Cardiac atrium fibroblast (primary cell): ENCODE data around the gene CSK. TPM values are rescaled to one million over a fixed set of nuclear protein-coding genes. Genes with fewer than 3 reads are reported as not detected.

Source experiments
- total RNA-seq: library from RNA; depleted of rRNA; stranded (reverse); fragments of >200 nt; gene quantifications from 2 replicates; pipeline ENCODE4 v1.2.3, GENCODE V29; 2015

CSK gene
- 9.9 and 24.5 TPM in 2 replicates for total RNA-seq

DNA sequence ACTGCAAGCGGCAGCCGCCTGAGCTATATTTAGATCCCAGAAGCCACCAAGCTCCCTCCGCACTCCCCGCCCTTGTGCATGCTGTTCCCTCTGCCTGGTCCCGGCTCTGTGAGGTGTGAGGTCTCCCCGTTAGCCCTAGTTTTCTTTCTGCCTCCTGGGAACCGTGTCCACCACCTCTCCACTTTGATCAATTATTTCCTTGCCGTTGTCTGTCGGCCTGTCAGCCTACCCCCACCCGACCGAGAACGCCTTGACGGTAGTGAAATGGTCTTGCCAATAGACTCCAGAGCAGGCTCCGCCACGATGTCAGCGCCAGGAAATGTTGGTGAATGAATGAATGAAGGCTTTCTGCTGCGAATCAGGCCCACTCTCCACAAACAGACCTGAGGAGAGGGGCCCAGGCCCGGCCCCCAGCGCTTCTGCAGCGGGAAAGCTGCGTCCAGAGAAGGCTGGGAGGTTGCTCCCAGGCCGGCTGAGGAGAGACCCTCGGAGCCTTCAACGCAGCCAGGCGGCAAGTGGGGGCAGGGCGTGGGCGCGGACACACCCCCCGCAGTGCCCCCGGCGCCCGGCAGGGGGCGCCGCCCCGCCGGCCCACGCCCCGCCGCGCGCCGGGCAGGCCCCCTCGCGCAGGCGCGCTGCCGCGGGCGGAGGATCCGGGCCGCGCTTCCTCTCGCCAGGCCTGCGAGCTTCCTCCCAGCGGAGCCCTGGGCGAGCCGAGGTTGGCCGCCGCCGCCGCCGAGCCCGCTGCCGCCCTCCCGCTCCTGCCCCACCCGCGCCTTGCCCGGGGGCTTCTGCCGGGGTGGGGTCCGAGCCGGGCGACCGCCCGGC is at the start of gene CSK:
Gene CSK, plus strand, starts transcription at position 650 of the 828 bp plus-strand sequence. CDS start 16,218 bp downstream, outside the sequence.

DNA sequence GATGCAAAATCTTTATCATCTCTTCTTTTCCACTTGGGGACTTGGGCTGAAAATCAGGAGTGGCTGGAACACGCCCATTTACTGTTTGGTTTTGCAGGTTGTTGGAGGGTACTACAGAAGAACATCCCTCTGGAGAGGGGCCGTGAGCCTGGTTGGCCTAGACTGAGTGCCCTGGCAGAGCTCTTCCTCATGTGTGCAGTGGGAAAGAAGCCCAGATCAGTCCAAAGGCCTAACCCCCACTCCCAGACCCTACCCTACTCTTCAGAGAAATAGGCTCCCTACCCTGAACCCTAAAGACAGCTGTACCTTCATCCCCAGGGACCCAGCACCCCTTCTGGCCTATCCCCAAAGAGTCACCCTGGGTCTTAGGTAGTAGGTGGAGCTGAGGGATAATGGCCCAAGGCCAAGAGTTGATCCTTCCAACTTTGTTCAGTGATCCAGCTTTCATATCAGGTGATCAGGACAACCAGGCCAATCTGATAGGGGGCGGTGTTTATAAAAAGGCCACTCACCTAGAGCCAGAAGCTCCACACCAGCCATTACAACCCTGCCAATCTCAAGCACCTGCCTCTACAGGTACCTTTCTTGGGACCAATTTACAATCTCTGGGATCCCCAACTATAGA is 33.4 kb upstream of the CSK start, which contains the start of gene CYP1A2:
Gene CYP1A2, plus strand, starts transcription at position 524 of the 625 bp plus-strand sequence. CDS start 894 bp downstream, outside the sequence.

DNA sequence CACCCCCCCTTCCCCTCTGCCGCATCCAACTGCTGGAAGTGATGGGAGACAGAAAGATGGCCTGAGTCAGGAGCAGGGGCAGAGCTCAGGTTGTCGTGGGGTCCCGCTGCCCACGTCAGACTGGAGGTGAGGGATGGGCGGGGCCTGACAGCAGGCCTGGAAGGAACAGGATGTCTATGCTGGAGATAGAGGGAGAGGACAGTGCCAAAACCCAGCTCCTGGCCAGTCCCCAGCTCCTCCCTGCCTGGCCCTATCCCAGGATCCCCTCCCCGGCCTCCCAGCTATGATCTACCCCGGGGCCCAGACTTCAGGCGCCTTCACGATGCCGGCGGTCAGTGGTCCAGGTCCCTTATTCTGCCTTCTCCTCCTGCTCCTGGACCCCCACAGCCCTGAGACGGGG is 30.7 kb downstream of the CSK start, which contains the start of gene LMAN1L:
Gene LMAN1L, plus strand, starts transcription at position 303 of the 400 bp plus-strand sequence. Its CDS starts 20 bp downstream, at position 323.

DNA sequence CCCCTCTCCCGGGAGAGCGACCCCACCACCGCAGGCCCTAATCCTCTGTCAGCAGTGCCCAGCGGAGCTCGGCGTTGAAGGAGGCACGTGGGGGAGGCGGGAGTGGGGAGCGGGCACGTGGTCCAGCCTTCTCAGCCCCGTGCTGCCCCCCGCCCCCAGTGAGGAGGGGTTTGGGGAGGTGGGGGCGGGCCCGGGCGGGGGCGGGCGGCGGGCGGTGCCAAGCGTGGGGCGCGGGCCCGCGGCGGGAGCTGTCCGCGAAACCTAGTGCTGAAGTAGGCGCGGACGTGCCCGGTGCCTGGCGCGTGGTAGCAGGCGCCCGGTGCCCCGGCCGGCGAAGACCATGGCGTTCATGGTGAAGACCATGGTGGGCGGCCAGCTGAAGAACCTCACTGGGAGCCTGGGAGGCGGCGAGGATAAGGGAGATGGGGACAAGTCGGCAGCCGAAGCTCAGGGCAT is 44.5 kb downstream of the CSK start, which contains the start of gene CPLX3:
Gene CPLX3, plus strand, starts transcription at position 264 of the 456 bp plus-strand sequence. Its CDS starts 77 bp downstream, at position 341.

DNA sequence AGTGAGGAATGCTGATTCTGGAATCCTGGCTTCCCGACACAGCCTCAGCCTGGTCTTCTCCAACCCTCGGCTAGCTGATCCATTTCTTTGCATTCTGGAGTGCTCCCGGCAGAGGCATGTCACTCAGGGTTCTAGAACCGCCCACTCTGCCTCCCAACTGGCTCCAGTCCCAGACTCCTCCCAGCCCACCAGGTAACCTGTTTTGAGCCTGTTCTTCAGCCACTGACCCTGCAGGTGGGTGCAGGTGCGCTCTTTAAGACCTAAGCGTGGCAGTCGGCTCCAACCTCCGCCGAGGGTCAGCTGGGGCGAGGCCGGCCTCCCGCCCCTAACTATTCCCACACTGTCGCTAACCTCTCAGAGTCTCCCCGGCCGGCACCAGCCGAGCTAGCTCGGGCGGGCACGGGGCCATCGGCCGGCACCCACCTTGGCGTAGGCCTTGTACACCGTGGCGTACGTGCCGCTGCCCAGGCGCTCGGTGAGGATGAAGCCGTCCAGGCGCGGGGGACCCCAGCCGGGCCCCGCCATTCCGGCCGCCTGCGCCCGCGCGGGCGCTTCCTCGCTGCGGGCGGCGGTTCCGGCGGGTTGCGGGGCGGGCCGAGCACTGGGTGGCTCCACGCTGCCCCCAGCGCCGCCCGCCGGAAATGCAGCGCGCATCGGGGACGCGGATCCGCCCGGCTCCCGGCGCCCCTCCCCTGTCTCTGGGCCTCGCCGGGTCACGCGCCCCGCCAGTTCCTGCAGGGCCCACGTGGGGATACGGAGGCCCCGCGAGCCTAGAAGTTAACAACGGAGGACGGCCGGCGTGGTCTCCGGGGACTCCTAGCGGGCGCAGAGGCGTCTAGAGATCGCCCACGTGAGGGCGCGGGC is 60.9 kb downstream of the CSK start, which contains the start of gene ULK3:
Gene ULK3, minus strand, starts transcription at position 576 of the 864 bp plus-strand sequence. Its CDS starts 51 bp downstream, at position 525.

Other genes starting within 250 kb of the CSK start
- 0.65 and 0.90 TPM in 2 replicates for gene ARID3B, start 240.9 kb upstream of the CSK start, total RNA-seq
- gene CLK3, start 166.2 kb upstream of the CSK start, total RNA-seq: 77.8 and 78.5 TPM in 2 replicates
- gene EDC3, start 86.1 kb upstream of the CSK start, total RNA-seq: 9.9 and 10.7 TPM in 2 replicates
- 2.1 and 2.5 TPM in 2 replicates for gene CYP1A1, start 56.6 kb upstream of the CSK start, total RNA-seq
- gene CYP1A2, start 33.2 kb upstream of the CSK start, total RNA-seq: not detected in 2 replicates
- 0.36 TPM in 1 of 2 replicates, not detected in the other for gene LMAN1L, start 30.8 kb downstream of the CSK start, total RNA-seq
- not detected in 2 replicates for gene CPLX3, start 44.5 kb downstream of the CSK start, total RNA-seq
- gene ULK3, start 61.1 kb downstream of the CSK start, total RNA-seq: 12.8 and 17.3 TPM in 2 replicates
- 60.8 and 100 TPM in 2 replicates for gene SCAMP2, start 91.3 kb downstream of the CSK start, total RNA-seq
- 109 and 112 TPM in 2 replicates for gene MPI, start 108.0 kb downstream of the CSK start, total RNA-seq
- 37.7 and 41.3 TPM in 2 replicates for gene FAM219B, start 124.8 kb downstream of the CSK start, total RNA-seq
- 105 and 109 TPM in 2 replicates for gene COX5A, start 156.0 kb downstream of the CSK start, total RNA-seq
- gene RPP25, start 174.7 kb downstream of the CSK start, total RNA-seq: 18.3 and 22.4 TPM in 2 replicates
- gene SCAMP5, start 213.5 kb downstream of the CSK start, total RNA-seq: 2.1 and 4.7 TPM in 2 replicates
- gene PPCDC, start 241.5 kb downstream of the CSK start, total RNA-seq: 10.2 and 24.0 TPM in 2 replicates